PC-3 (cell line): ENCODE measurements around the gene CCT6B.

Source experiments
- EZH2 ChIP-seq: fragments of 300-600 bp; sonication (generic); IDR thresholded peaks from one replicate; pipeline ENCODE4 v1.6.1; 2017; ENCODE audit warnings: antibody characterized with exemption, mild to moderate bottlenecking, low read length; ENCODE audit not compliant: unreplicated experiment
- EZH2phosphoT487 ChIP-seq: fragments of 300-600 bp; sonication (generic); IDR thresholded peaks from 2 replicates; pipeline ENCODE4 v1.6.1; 2018; ENCODE audit warnings: mild to moderate bottlenecking, antibody characterized with exemption, low read length, borderline replicate concordance
- TF ChIP-seq, protein P1 (sequence below): fragments of 300-600 bp; sonication (generic); conservative IDR thresholded peaks from 2 replicates; pipeline ENCODE4 v1.5.1; 2017; ENCODE audit warnings: antibody characterized with exemption, low read depth, mild to moderate bottlenecking, low read length

DNA sequence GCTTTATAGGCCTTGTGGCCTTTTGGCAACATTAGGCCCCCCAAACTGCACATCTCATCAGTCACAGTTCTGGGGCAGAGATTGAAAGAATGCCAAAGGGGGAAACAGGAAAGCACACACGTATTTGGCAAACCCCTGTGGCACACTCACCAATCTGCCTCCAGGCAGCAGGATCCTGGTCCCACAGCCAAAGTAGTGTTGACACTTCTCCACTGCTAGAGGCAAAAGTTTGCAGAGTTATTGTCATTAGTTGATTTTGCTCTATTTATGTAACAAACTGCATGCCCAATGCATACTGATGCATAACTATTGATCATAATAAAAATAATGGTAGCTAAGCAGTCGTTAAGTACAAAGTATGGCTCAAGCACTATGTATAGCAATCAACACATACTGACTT is 45.1 kb downstream of the CCT6B start:
- TF ChIP-seq, protein P1, sequence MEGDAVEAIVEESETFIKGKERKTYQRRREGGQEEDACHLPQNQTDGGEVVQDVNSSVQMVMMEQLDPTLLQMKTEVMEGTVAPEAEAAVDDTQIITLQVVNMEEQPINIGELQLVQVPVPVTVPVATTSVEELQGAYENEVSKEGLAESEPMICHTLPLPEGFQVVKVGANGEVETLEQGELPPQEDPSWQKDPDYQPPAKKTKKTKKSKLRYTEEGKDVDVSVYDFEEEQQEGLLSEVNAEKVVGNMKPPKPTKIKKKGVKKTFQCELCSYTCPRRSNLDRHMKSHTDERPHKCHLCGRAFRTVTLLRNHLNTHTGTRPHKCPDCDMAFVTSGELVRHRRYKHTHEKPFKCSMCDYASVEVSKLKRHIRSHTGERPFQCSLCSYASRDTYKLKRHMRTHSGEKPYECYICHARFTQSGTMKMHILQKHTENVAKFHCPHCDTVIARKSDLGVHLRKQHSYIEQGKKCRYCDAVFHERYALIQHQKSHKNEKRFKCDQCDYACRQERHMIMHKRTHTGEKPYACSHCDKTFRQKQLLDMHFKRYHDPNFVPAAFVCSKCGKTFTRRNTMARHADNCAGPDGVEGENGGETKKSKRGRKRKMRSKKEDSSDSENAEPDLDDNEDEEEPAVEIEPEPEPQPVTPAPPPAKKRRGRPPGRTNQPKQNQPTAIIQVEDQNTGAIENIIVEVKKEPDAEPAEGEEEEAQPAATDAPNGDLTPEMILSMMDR, result no peak
- TF ChIP-seq EZH2 (no peak), EZH2phosphoT487 (no peak)
